Astrocyte of the cerebellum (primary cell): ENCODE results near the gene PODXL.
"Not testable (repeated sequence)": the region's sequence is repeated elsewhere in the genome, so short reads cannot be mapped to it uniquely, and the experiment has no call there.

Experiments
- DNase-seq: peaks from one replicate; pipeline ENCODE4 v3.0.0-alpha.2; 2011; ENCODE audit warnings: low read depth
- H3K4me3 ChIP-seq: 2 replicates; pipeline ENCODE4 v1.5.1; 2011; ENCODE audit warnings: mild to moderate bottlenecking, low read depth, low read length, moderate library complexity
- CTCF ChIP-seq: IDR thresholded peaks from 2 replicates; pipeline ENCODE4 v1.5.1; 2012; ENCODE audit warnings: low read length, low read depth, moderate library complexity, mild to moderate bottlenecking; ENCODE audit errors: missing control alignments
- in situ Hi-C: cut with HindIII; loops from 2 replicates; pipeline ENCODE4 v1.10.0; 2017; ENCODE audit warnings: low sequenced_read_pairs

Gene PODXL

DNA sequence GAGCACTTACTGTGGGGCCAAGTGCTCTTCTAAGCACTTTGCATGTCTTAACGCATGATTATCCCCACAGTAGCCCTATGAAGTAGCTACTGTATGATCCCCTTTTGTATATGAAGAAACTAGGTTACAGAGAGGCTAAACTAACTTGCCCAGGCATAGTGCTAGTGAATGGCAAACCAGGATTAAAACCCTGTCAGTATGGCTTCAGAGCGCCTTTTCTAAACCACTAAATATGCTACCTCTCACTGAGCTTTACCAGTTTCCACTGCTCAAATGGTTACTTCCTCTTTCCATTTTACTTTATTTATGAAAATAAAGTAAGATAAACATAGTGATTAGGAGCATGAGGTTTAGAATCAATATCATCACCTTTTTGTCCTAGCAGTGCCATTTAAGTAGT is 73.6 kb downstream of the PODXL start:
- no peak for DNase-seq
- TF ChIP-seq CTCF, result no peak
- in situ Hi-C loops, result no loop called here
- H3K4me3 ChIP-seq, result no peak overlapping the region

DNA sequence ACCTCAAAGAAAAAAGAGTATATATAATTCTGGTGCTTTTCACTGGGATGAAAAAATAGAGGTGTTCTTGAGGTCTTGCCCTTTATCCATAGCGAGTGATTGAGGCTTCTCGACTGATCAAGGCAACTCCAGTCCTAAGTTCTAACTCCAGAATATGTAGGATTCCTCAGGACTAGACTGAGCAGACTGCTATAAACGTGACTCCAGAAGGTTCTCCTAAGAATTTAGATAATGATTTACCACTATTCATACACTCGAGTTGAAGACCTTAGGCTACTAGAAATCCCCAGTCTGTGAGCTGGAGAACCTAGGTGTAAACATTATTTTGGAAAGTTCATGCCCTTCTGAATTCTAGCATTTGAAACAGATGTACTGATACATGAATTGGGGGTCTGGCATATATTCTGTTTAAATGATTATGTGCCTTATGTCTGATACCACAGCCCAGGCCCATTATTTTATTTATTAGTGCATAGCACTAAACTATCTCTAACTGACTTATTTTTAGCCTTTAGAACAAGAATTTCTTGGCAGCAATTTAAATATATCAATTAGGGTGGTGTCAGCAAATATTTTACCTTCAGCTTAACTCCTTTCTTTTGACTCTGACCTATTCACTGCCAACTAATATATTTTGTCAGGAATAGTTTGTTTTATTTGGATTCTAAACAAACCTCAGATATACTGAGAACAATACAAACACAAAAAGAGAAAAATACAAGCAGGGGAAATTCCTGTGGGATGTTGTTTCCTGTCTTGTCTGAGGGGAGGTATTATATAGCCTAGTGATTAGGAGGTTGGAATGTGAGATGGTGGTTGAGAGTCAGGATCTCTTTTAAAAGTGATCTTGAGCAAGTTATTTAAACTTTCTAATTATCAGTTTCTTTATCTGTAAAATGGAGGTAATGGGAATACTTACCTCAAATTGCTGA is 75.8 kb downstream of the PODXL start:
- peak; percentile 81 for DNase-seq
- TF ChIP-seq CTCF, result no peak
- H3K4me3 ChIP-seq, result no peak overlapping the region
- in situ Hi-C loops, result no loop called here

GRCh38 chr7:131476740-131477139 is 79.7 kb downstream of the PODXL start:
- no peak overlapping the region for H3K4me3 ChIP-seq
- no peak for DNase-seq
- in situ Hi-C loops, result no loop called here
- no peak for TF ChIP-seq CTCF

GRCh38 chr7:131471250-131472004 is 85.0 kb downstream of the PODXL start:
- in situ Hi-C loops, result no loop called here
- DNase-seq, result no peak
- TF ChIP-seq CTCF, result no peak
- no peak overlapping the region for H3K4me3 ChIP-seq

DNA sequence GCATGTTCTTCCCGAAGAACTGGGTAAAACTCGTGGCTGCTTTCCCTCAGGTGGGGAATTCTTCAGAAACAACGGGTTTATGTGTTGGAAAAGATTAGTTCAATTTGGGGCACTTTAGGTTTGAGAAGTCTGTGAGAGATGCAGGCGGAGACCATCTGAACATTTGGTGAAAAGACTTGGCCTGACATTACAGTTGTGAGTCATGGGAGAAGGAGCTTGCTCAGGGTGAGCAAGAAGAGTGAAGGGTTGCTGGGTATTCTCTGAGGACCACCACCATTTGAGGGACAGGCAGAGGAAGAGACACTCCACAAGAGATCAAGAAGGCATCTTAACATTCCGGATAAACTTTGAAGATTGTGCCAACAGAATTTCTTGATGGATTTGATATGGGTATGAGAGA is 88.6 kb downstream of the PODXL start:
- in situ Hi-C loops, result no loop called here
- DNase-seq, result no peak
- TF ChIP-seq CTCF, result no peak
- no peak overlapping the region for H3K4me3 ChIP-seq

GRCh38 chr7:131466735-131467365 is 89.6 kb downstream of the PODXL start:
- in situ Hi-C loops, result no loop called here
- TF ChIP-seq CTCF, result no peak

DNA sequence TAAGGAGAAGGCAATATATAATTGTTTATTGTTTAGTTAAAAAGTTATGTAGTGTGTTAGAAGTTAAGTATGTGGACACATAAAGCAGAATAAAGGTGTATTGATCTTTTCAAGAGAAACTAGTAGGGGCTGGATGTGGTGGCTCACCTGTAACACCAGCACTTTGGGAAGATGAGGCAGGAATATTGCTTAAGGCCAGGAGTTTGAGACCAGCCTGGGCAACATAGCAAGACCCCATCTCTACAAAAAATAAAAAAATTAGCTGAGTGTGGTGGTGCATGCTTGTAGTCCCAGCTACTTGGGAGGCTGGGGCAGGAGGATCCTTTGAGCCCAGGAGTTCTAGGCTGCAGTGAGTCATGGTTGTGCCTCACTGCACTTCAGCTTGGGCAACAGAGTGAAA is 93.7 kb downstream of the PODXL start:
- DNase-seq, H3K4me3 ChIP-seq, in situ Hi-C loops: not testable (repeated sequence)

More at GRCh38 chr7:131466735-131467365, 89.6 kb downstream of the PODXL start:
- DNase-seq, result no peak
- H3K4me3 ChIP-seq, result no peak overlapping the region
